Nephron progenitor cell (in vitro differentiated cells): ENCODE data around the gene CDYL.
A peak's percentile ranks its signal among the peaks of the same experiment; 100 is the strongest.

Experiments
- DNase-seq: peaks from one replicate; pipeline ENCODE4 v3.0.0; 2021
- H3K27ac Mint-ChIP-seq: 2 replicates; pipeline ENCODE4 v1.8.0; 2021; ENCODE audit warnings: mild to moderate bottlenecking, moderate library complexity, mixed read lengths
- H3K27me3 Mint-ChIP-seq: 2 replicates; pipeline ENCODE4 v1.8.0; 2021; ENCODE audit warnings: mild to moderate bottlenecking, low read depth, mixed read lengths; ENCODE audit not compliant: poor library complexity
- H3K36me3 Mint-ChIP-seq: 2 replicates; pipeline ENCODE4 v1.8.0; 2021; ENCODE audit warnings: low read depth, mixed read lengths
- H3K4me1 Mint-ChIP-seq: 2 replicates; pipeline ENCODE4 v1.8.0; 2021; ENCODE audit warnings: mixed read lengths
- H3K4me3 Mint-ChIP-seq: 2 replicates; pipeline ENCODE4 v1.8.0; 2021; ENCODE audit warnings: mild to moderate bottlenecking, moderate library complexity, mixed read lengths
- H3K9me3 Mint-ChIP-seq: 2 replicates; pipeline ENCODE4 v1.8.0; 2021; ENCODE audit warnings: mild to moderate bottlenecking, moderate library complexity, mixed read lengths
- TF ChIP-seq, protein P1 (sequence below): fragments of 200-600 bp; sonication (generic); IDR thresholded peaks from 2 replicates; pipeline ENCODE4 v1.5.0; 2021; ENCODE audit warnings: antibody characterized with exemption

CDYL gene

DNA sequence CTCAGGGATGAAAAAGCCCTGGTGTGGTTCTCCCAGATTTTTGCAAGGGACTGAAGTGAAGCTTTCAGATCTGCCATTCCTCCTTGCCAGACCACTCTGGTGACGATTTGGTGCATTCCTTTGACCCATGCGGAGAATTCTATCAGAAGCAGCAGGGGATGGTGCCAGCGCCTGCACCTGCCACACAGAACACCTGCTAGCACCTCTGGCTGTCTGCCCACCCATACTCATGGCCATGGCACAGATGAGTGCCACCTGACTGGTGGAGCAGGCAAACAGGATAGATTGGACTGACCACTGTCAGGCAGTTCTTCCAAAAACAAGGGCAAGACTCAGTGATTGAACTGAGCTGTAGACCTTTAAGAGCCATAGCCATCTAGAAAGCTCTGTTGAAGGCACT, 107.1 kb downstream of the CDYL start:
- Mint-ChIP-seq H3K9me3 (peaks cover 24% of the 10 kb centered on the region), H3K27me3 (no peaks in the 10 kb centered on the region), H3K27ac (no peak overlapping the region), H3K36me3 (peaks cover 10% of the 10 kb centered on the region), H3K4me3 (no peak overlapping the region), H3K4me1 (peaks cover 13% of the 10 kb centered on the region)
- TF ChIP-seq, protein P1, sequence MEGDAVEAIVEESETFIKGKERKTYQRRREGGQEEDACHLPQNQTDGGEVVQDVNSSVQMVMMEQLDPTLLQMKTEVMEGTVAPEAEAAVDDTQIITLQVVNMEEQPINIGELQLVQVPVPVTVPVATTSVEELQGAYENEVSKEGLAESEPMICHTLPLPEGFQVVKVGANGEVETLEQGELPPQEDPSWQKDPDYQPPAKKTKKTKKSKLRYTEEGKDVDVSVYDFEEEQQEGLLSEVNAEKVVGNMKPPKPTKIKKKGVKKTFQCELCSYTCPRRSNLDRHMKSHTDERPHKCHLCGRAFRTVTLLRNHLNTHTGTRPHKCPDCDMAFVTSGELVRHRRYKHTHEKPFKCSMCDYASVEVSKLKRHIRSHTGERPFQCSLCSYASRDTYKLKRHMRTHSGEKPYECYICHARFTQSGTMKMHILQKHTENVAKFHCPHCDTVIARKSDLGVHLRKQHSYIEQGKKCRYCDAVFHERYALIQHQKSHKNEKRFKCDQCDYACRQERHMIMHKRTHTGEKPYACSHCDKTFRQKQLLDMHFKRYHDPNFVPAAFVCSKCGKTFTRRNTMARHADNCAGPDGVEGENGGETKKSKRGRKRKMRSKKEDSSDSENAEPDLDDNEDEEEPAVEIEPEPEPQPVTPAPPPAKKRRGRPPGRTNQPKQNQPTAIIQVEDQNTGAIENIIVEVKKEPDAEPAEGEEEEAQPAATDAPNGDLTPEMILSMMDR: no peak
- no peak for DNase-seq

DNA sequence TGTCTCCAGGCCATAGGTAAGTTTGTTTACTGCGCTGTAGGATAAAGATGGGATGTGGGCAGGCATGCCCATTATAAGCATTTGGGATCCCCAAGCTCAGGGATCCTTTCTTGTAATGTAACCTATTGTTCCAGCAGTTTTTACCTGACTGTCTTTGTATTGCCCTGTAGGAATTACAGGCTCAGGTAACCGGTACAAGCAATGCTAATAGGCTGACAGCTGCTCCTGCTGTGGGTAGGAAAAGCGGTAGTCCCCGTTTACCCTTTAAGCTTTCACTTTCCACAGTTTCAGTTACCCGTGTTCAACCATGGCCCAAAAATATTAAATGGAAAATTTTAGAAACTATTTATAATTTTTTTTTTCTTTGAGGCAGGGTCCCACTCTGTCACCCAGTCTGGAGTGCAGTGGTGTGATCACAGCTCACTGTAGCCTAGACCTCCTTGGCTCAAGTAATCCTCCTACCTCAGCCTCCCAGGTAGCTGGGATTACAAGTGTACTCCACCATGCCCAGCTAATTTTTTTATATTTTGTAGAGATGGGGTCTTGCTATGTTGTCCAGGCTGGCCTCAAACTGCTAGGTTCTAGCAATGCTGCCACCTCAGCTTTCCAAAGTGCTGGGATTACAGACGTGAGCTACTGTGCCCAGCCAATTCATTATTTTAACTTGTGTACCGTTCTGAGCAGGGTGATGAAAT, 108.6 kb downstream of the CDYL start:
- Mint-ChIP-seq H3K4me3 (no peak overlapping the region), H3K27ac (no peak overlapping the region), H3K36me3 (peaks cover 13% of the 10 kb centered on the region), H3K27me3 (no peaks in the 10 kb centered on the region), H3K4me1 (peaks cover 19% of the 10 kb centered on the region), H3K9me3 (peaks cover 32% of the 10 kb centered on the region)
- TF ChIP-seq, protein P1: no peak
- DNase-seq: no peak

DNA sequence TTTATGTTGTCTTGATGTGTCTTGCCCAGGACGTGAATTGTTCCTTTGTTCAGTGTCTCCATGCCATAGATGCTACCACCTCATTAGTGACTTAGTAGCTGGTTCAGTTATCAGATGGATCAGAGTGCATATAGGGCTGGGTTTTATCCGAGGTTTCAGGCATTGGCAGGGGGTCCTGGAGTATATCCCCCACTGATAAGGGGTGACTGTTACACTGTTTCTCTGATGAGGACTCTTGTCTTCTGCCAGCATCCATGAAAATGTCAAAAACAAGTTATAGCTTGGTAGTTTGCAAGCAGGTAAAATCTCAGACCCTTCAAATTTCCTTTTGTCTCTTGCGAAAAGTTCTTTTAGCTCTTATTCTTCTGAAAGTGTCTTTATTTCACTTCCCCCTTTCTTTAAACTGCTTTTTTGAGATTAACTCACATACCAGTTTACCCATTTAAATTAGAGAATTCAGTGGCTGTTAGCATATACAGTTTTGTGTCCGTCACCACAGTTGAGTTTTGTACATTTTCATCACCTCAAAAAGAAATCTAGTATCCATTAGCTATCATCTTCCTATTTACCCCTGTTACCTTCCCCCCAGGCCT, 109.2 kb downstream of the CDYL start:
- no peak overlapping the region for H3K4me3 Mint-ChIP-seq
- no peak overlapping the region for H3K27ac Mint-ChIP-seq
- TF ChIP-seq, protein P1: no peak
- H3K27me3 Mint-ChIP-seq: no peaks in the 10 kb centered on the region
- peaks cover 25% of the 10 kb centered on the region for H3K4me1 Mint-ChIP-seq
- peaks cover 27% of the 10 kb centered on the region for H3K9me3 Mint-ChIP-seq
- no peak for DNase-seq
- peaks cover 20% of the 10 kb centered on the region for H3K36me3 Mint-ChIP-seq

DNA sequence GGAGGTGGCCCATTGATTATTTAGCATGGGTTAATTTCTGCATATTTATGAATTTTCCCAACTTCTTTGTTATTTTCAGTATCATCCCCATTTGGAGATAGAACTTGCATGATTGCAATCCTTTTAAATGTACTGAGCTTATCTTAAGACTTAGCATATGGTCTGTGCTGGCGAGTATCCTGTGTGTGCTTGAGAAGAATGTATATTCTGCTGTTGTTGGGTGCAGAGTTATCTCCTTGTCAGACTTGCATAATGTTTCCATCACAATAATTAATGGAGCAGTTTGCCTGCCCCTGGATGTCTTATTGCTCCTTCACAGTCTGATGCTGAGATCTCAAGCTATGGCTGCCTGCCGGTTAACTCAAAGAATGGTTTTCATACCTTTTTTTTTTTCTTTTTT, 112.6 kb downstream of the CDYL start:
- no peak for DNase-seq
- Mint-ChIP-seq H3K36me3 (peaks cover 50% of the 10 kb centered on the region), H3K27me3 (no peaks in the 10 kb centered on the region), H3K9me3 (peaks cover 27% of the 10 kb centered on the region), H3K4me3 (no peak overlapping the region), H3K27ac (no peak overlapping the region), H3K4me1 (peaks cover 21% of the 10 kb centered on the region)
- TF ChIP-seq, protein P1: no peak

DNA sequence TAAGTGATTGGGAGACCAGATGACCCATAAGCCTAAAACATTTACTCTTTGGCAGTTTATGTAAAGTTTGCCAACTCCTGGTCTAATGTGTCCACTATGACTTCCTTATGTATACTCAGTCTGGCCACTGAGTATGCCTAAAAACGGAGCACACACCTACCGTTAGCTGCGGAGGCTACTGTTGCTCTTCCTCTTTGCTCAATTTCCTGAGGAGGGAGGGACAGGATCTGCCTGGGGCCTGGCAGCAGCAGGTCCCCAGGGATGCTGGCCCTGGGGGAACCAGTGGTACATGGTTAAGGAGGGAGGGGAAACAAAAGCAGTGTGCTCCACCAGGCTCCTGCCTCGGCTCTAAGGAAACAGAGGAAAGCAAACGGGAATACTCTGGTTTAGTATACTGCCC, 113.5 kb downstream of the CDYL start:
- peak overlapping the region; percentile 86 for H3K27ac Mint-ChIP-seq
- peaks cover 27% of the 10 kb centered on the region for H3K9me3 Mint-ChIP-seq

More for the DNA sequence above, 113.5 kb downstream of the CDYL start:
- Mint-ChIP-seq H3K36me3 (peaks cover 58% of the 10 kb centered on the region), H3K4me3 (no peak overlapping the region), H3K27me3 (no peaks in the 10 kb centered on the region), H3K4me1 (peaks cover 21% of the 10 kb centered on the region)
- TF ChIP-seq, protein P1: no peak
- no peak for DNase-seq
